Mammary epithelial cell (primary cell): ENCODE measurements around the gene UBL7.

Experiments
- EZH2 ChIP-seq: IDR thresholded peaks from 2 replicates; pipeline ENCODE4 v1.6.1; 2012; ENCODE audit warnings: low read length, inconsistent platforms, borderline replicate concordance
- TF ChIP-seq, protein P1 (sequence below), 2 donors: IDR thresholded peaks in 1 of 2; conservative IDR thresholded peaks in 1 of 2; 2 replicates each; pipeline ENCODE4 v1.5.1; 2011 to 2012; ENCODE audit warnings: inconsistent platforms in 2 of 2, low read length in 2 of 2, mild to moderate bottlenecking in 2 of 2, control low read depth in 1 of 2, low read depth in 1 of 2; ENCODE audit not compliant: insufficient read depth in 1 of 2; ENCODE audit errors: extremely low read depth in 1 of 2

DNA sequence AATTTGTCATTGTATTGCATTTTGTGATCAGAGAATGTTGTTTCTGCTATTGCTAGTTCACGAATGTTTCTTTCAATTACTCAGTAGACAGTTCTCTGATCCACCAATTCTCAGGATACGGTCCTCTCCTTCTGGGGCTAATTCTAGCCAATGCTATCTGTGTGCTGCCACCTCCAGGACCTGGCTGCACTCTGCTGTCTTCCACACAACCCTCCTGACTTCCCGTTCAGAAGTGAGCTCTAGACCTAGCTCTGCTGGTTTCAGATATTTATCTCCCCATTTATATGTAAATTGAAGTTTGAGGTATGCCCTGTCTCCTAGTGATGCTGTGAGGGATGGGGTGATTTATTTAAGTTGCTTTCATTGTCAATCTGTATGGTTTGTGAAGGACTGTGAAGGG, 21.7 kb upstream of the UBL7 start:
- TF ChIP-seq, protein P1, sequence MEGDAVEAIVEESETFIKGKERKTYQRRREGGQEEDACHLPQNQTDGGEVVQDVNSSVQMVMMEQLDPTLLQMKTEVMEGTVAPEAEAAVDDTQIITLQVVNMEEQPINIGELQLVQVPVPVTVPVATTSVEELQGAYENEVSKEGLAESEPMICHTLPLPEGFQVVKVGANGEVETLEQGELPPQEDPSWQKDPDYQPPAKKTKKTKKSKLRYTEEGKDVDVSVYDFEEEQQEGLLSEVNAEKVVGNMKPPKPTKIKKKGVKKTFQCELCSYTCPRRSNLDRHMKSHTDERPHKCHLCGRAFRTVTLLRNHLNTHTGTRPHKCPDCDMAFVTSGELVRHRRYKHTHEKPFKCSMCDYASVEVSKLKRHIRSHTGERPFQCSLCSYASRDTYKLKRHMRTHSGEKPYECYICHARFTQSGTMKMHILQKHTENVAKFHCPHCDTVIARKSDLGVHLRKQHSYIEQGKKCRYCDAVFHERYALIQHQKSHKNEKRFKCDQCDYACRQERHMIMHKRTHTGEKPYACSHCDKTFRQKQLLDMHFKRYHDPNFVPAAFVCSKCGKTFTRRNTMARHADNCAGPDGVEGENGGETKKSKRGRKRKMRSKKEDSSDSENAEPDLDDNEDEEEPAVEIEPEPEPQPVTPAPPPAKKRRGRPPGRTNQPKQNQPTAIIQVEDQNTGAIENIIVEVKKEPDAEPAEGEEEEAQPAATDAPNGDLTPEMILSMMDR (conservative IDR thresholded peaks at IDR 0.05 in 1 of 2, IDR thresholded peaks at IDR 0.05 in 1 of 2; ENCODE audit: extremely low read depth in 1 of 2, insufficient read depth in 1 of 2, low read depth in 1 of 2, low read length in 2 of 2) = no peak
- TF ChIP-seq EZH2 = no peak
